Measurements from ENCODE around the gene EDEM1. TPM values are rescaled to one million over a fixed set of nuclear protein-coding genes. Genes with fewer than 3 reads are reported as not detected.
"Not testable (repeated sequence)": the region's sequence is repeated elsewhere in the genome, so short reads cannot be mapped to it uniquely, and the experiment has no call there.

Gene EDEM1
- total RNA-seq, 2 donors from 2014 or later = 8.1 to 11.2 TPM

GRCh38 chr3:5165698-5166097 is 21.8 kb upstream of the EDEM1 start:
- TF ChIP-seq CTCF (IDR thresholded peaks at IDR 0.05) = no peak
- Histone ChIP-seq H3K4me1 (peaks cover 0 to 30% of the 10 kb centered on the region in 2 donors), H3K9me3 (no peaks in the 10 kb centered on the region), H3K27me3 (no peaks in the 10 kb centered on the region), H3K4me3 (no peak overlapping the region), H3K36me3 (no peaks in the 10 kb centered on the region), H3K27ac (no peak overlapping the region)
- no peak for DNase-seq (ENCODE audit: low spot score)

- Histone ChIP-seq H3K4me3 (no peak overlapping the region), H3K9me3 (no peaks in the 10 kb centered on the region), H3K36me3 (peaks cover 11% of the 10 kb centered on the region), H3K4me1 (peaks cover 0 to 19% of the 10 kb centered on the region in 2 donors), H3K27ac (no peak overlapping the region), H3K27me3 (no peaks in the 10 kb centered on the region)
- TF ChIP-seq CTCF (IDR thresholded peaks at IDR 0.05) = no peak
- DNase-seq (ENCODE audit: low spot score) = no peak
Observed at GRCh38 chr3:5166846-5167245, 20.7 kb upstream of the EDEM1 start.

- Histone ChIP-seq H3K4me1 (peaks cover 0 to 10% of the 10 kb centered on the region in 2 donors), H3K27ac (no peak overlapping the region), H3K36me3 (peaks cover 23% of the 10 kb centered on the region), H3K4me3 (no peak overlapping the region), H3K27me3 (no peaks in the 10 kb centered on the region), H3K9me3 (no peaks in the 10 kb centered on the region)
- no peak for TF ChIP-seq CTCF (IDR thresholded peaks at IDR 0.05)
- no peak for DNase-seq (ENCODE audit: low spot score)
Observed at GRCh38 chr3:5168110-5168509, 19.4 kb upstream of the EDEM1 start.

GRCh38 chr3:5169807-5170206 is 17.7 kb upstream of the EDEM1 start:
- peaks cover 25% of the 10 kb centered on the region for H3K36me3 ChIP-seq
- DNase-seq (ENCODE audit: low spot score) = no peak
- no peak overlapping the region for H3K4me3 ChIP-seq
- peaks cover 0 to 8% of the 10 kb centered on the region in 2 donors for H3K4me1 ChIP-seq
- H3K27me3 ChIP-seq = no peaks in the 10 kb centered on the region
- TF ChIP-seq CTCF (IDR thresholded peaks at IDR 0.05) = no peak
- no peak overlapping the region for H3K27ac ChIP-seq
- no peaks in the 10 kb centered on the region for H3K9me3 ChIP-seq

GRCh38 chr3:5170975-5171374 is 16.5 kb upstream of the EDEM1 start:
- Histone ChIP-seq H3K27me3 (no peaks in the 10 kb centered on the region), H3K9me3 (no peaks in the 10 kb centered on the region), H3K36me3 (peaks cover 34% of the 10 kb centered on the region), H3K27ac (no peak overlapping the region), H3K4me1 (no peaks in the 10 kb centered on the region), H3K4me3 (no peak overlapping the region)
- no peak for TF ChIP-seq CTCF (IDR thresholded peaks at IDR 0.05)
- DNase-seq (ENCODE audit: low spot score) = no peak

GRCh38 chr3:5172018-5172417 is 15.5 kb upstream of the EDEM1 start:
- Histone ChIP-seq H3K9me3 (no peaks in the 10 kb centered on the region), H3K27ac (no peak overlapping the region), H3K27me3 (no peaks in the 10 kb centered on the region), H3K4me1 (no peaks in the 10 kb centered on the region), H3K4me3 (no peak overlapping the region), H3K36me3 (peaks cover 43% of the 10 kb centered on the region)
- no peak for TF ChIP-seq CTCF (IDR thresholded peaks at IDR 0.05)
- DNase-seq (ENCODE audit: low spot score) = no peak

- DNase-seq (ENCODE audit: low spot score); H3K27ac ChIP-seq; H3K4me3 ChIP-seq; H3K4me1 ChIP-seq; H3K27me3 ChIP-seq; H3K9me3 ChIP-seq: not testable (repeated sequence)
- peaks cover 63% of the 10 kb centered on the region for H3K36me3 ChIP-seq
Observed at GRCh38 chr3:5179036-5179435, 8.5 kb upstream of the EDEM1 start.

Measured in right atrium auricular region (tissue), 2 donors.